ENCODE measurements around the gene BIVM.

DNA sequence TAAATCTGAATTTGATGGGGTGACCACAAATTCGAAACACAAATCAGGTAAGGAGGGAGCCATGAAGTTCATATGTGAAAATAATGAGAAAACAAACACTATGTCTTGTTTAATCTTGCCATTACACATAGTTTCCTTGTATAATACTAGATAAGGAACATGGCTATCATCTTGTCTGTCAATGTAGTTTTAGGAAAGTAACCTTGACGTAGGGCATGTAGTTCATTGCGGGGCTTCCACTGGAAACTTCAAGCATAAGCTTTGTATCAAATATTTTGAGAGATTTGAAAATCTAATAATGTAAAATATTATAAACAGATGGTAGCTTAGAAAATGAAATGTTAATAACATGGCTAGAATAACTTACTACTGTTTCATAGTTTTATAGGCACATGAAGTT is 8.8 kb downstream of the BIVM start:
- TF ChIP-seq EZH2 (IDR thresholded peaks at IDR 0.05; ENCODE audit: low read depth), result no peak
- TF ChIP-seq, protein P1, sequence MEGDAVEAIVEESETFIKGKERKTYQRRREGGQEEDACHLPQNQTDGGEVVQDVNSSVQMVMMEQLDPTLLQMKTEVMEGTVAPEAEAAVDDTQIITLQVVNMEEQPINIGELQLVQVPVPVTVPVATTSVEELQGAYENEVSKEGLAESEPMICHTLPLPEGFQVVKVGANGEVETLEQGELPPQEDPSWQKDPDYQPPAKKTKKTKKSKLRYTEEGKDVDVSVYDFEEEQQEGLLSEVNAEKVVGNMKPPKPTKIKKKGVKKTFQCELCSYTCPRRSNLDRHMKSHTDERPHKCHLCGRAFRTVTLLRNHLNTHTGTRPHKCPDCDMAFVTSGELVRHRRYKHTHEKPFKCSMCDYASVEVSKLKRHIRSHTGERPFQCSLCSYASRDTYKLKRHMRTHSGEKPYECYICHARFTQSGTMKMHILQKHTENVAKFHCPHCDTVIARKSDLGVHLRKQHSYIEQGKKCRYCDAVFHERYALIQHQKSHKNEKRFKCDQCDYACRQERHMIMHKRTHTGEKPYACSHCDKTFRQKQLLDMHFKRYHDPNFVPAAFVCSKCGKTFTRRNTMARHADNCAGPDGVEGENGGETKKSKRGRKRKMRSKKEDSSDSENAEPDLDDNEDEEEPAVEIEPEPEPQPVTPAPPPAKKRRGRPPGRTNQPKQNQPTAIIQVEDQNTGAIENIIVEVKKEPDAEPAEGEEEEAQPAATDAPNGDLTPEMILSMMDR (conservative IDR thresholded peaks at IDR 0.05), result no peak
